Heart left ventricle (tissue), 13 donors: ENCODE data around the gene ANKRD44.

Experiments used
- POLR2A ChIP-seq, 2 donors: fragments of 450-650 bp; IDR thresholded peaks; one replicate each; pipeline ENCODE4 v1.6.1; 2017; ENCODE audit warnings: antibody characterized with exemption in 2 of 2, mild to moderate bottlenecking in 2 of 2, moderate library complexity in 2 of 2
- TF ChIP-seq, protein P1 (sequence below), 12 donors: fragments of 200-600 bp; sonication (generic) in 4 of 12; IDR thresholded peaks; one replicate each; pipeline versions ENCODE4 v1.5.0 to v1.8.0; 2018 to 2022; ENCODE audit warnings: antibody characterized with exemption in 12 of 12, mild to moderate bottlenecking in 5 of 12
- donor health status: ischemic (EF 13 %, LVEDD 7.1; RV severe dilation, severe dysfunction).
- donor health status: DM: no; HTN: yes; CAD: no.
- donor health status: DM: no; HTN: no; CAD: no.
- donor health status: ischemic (EF 25% LVEDD 6.9; RV normal size, moderate dysfunction).
- donor health status: ischemic (EF 25% LVEDD 5.7; RV mildly dilated, moderate dysfunction).
- donor health status: ischemic (EF 35%, LVEDD 5.7; RV mildly dilated, moderate dysfunction).
- donor health status: nonischemic (EF 11% LVEDD 7.7; RV severe dilation, severe dysfunction).
- donor health status: DM: yes; HTN: yes; CAD: no.
- donor health status: PGD.
- donor health status: ischemic (EF 29% LVEDD 5.4; RV normal size, mild dysfunction).
- donor health status: nonischemic (EF 23%, LVEDD 6.1; RV moderate dilation, normal function).

DNA sequence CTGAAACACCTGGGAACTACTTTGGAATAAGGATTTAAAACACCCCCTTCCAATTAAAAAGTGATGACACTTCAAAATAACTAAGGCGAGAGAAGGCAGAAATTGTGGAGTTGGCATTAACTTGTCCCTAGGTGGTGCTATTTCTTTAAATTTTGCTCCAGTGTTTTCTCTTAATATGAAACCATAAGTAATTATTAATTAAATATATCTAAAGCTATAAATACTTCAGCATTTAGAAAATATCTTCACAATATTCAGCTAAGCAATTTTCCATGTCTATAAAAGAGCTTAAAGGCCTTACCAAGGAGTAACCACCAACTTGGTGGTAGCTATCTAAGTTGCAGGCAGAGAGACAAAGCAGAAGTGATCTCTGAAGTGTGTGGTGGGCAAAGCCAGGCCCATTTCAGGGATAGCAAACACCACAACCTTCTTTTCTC lies 197.3 kb downstream of the ANKRD44 start:
- TF ChIP-seq, protein P1, sequence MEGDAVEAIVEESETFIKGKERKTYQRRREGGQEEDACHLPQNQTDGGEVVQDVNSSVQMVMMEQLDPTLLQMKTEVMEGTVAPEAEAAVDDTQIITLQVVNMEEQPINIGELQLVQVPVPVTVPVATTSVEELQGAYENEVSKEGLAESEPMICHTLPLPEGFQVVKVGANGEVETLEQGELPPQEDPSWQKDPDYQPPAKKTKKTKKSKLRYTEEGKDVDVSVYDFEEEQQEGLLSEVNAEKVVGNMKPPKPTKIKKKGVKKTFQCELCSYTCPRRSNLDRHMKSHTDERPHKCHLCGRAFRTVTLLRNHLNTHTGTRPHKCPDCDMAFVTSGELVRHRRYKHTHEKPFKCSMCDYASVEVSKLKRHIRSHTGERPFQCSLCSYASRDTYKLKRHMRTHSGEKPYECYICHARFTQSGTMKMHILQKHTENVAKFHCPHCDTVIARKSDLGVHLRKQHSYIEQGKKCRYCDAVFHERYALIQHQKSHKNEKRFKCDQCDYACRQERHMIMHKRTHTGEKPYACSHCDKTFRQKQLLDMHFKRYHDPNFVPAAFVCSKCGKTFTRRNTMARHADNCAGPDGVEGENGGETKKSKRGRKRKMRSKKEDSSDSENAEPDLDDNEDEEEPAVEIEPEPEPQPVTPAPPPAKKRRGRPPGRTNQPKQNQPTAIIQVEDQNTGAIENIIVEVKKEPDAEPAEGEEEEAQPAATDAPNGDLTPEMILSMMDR (IDR thresholded peaks at IDR 0.05): peak; percentile 47 to 78 (median 70)
- TF ChIP-seq POLR2A (IDR thresholded peaks at IDR 0.05): no peak
